Activated CD8-positive, alpha-beta T cell treated with anti-CD3 and anti-CD28 coated beads, Interleukin-2, amount 10 ng/mL, durations not matched to agents 7 days and 5 days (primary cell): ENCODE results near the gene SLIT1. TPM values are rescaled to one million over a fixed set of nuclear protein-coding genes. Genes with fewer than 3 reads are reported as not detected.

ENCODE experiments used
- ATAC-seq: fragments of 150-1000 bp; cut with Tn5 transposase; one replicate; pipeline ENCODE4 v1.10.0; 2021; ENCODE audit warnings: moderate library complexity
- CTCF ChIA-PET: fragments of 350-600 bp; sonication (Branson Sonifier 250); formaldehyde crosslinking; loops from one replicate; lab custom pipeline; 2021; ENCODE audit warnings: antibody characterized with exemption; lab: Charles Lee
- POLR2A ChIA-PET: fragments of 350-600 bp; sonication (Branson Sonifier 250); formaldehyde crosslinking; loops from one replicate; lab custom pipeline; 2021; ENCODE audit warnings: antibody characterized with exemption; lab: Charles Lee
- DNase-seq: peaks from one replicate; pipeline ENCODE4 v3.0.0-alpha.2; 2020
- H3K27ac Mint-ChIP-seq: one replicate; pipeline ENCODE4 v1.8.0; 2021; ENCODE audit warnings: mild to moderate bottlenecking, mixed read lengths
- H3K27me3 Mint-ChIP-seq: one replicate; pipeline ENCODE4 v1.8.0; 2021; ENCODE audit warnings: low read depth, mixed read lengths
- H3K36me3 Mint-ChIP-seq: one replicate; pipeline ENCODE4 v1.8.0; 2021; ENCODE audit warnings: low read depth, mixed read lengths
- H3K4me1 Mint-ChIP-seq: one replicate; pipeline ENCODE4 v1.8.0; 2021; ENCODE audit warnings: low read depth, mixed read lengths
- H3K4me3 Mint-ChIP-seq: one replicate; pipeline ENCODE4 v1.8.0; 2021; ENCODE audit warnings: mild to moderate bottlenecking, mixed read lengths
- H3K9me3 Mint-ChIP-seq: one replicate; pipeline ENCODE4 v1.8.0; 2022; ENCODE audit warnings: mixed read lengths; ENCODE audit not compliant: insufficient read depth
- total RNA-seq, 2 experiments: library from RNA; stranded (reverse); gene quantifications; one replicate each; pipeline ENCODE4 v1.2.3, GENCODE V29; 2021

The SLIT1 gene
- total RNA-seq, 2 experiments from 2014 or later, result 0.70 to 0.71 TPM

DNA sequence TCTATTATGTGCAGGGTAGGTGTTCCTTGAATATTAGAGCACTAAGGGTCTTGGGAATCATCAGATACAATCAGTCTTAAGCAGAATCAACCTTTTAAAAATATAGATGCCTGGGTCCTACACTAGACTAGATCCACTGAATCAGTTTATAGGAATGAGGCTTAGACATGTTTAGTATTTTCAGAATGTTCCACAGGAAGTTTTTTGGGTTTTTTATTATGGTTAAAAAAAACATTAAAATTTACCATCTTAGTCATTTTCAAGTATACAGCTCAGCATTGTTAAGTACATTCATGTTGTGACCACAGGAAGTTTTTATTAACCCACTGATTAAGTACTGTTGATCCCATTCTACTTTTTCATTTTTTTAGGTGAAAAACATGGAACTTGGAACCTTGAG lies 217.9 kb downstream of the SLIT1 start:
- CTCF ChIA-PET, result no interaction called here
- POLR2A ChIA-PET, result no interaction called here
- H3K4me3 Mint-ChIP-seq, result no peak overlapping the region

DNA sequence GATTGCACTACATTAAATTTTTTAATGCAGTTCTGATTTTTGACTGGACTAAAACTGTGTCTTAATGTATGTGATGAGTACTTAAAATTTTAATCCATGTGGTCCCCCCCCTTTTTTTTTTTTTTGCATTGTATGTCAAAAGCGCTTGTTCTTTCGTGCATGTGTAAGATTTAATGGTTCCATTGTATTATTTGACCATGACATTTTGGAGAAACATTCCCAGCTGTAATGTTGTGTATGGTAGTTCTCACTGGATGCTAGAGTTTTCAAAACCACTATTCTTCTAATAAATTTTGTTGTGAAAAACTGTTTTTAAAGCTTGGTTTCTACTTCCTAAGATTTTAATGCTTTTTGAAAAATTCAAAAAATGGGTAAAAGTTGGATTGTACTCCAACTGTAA lies 221.6 kb downstream of the SLIT1 start:
- Mint-ChIP-seq H3K9me3 (no peaks in the 10 kb centered on the region), H3K27me3 (no peaks in the 10 kb centered on the region), H3K36me3 (peaks cover 11% of the 10 kb centered on the region), H3K4me3 (no peak overlapping the region), H3K27ac (no peak overlapping the region), H3K4me1 (no peaks in the 10 kb centered on the region)
- DNase-seq (no peak), ATAC-seq (no peak)
- POLR2A ChIA-PET, result no interaction called here
- CTCF ChIA-PET, result no interaction called here

More for the DNA sequence above, 217.9 kb downstream of the SLIT1 start:
- no peaks in the 10 kb centered on the region for H3K27me3 Mint-ChIP-seq
- ATAC-seq (no peak), DNase-seq (no peak)
- no peaks in the 10 kb centered on the region for H3K9me3 Mint-ChIP-seq
- no peaks in the 10 kb centered on the region for H3K36me3 Mint-ChIP-seq
- no peak overlapping the region for H3K27ac Mint-ChIP-seq
- H3K4me1 Mint-ChIP-seq, result no peaks in the 10 kb centered on the region

DNA sequence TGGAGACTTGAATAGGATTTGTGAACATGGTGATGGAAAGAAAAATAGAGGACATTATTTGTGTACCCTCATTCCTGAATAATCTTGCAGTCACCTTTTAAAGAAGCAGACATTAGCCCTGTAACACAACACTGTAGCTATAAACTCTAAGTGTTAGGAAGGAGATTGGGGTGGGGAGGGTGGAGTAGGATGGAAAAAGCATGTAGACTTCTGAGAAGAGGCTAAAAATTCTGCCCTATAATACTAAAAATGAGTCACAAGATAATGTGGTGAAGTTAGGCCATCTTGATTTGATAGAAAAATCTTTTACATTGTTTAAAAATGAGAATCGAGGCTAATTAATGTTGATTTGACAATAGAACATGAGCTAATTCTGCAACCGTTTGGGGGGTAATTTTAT lies 224.9 kb downstream of the SLIT1 start:
- H3K27me3 Mint-ChIP-seq, result no peaks in the 10 kb centered on the region
- no peak overlapping the region for H3K27ac Mint-ChIP-seq
- H3K9me3 Mint-ChIP-seq, result no peaks in the 10 kb centered on the region

DNA sequence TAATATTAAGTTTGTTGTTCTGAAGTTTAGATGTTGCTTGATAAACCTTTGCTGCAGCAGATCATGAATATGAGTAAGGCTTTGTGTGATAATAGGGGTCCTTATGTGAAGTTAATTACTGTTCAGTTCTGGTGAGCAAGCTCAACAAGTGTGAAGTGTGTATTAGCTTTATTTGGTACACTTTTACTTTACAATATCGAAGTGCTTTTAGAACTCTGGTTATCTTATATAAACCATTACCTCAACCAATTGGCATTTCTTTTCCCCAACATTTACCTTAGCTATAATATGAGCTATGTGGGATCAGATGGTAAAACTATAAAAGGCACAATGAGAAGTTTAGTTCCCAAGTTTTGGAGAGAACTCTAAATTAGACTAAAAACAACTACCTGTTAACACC lies 226.0 kb downstream of the SLIT1 start:
- DNase-seq (no peak), ATAC-seq (no peak)
- peaks cover 33% of the 10 kb centered on the region for H3K36me3 Mint-ChIP-seq
- H3K27ac Mint-ChIP-seq, result no peak overlapping the region
- H3K27me3 Mint-ChIP-seq, result no peaks in the 10 kb centered on the region
- H3K9me3 Mint-ChIP-seq, result no peaks in the 10 kb centered on the region
- ChIA-PET POLR2A (interaction anchor here (0.7 kb wide), 1 partner anchor 15 kb away, joined by 3 read pairs; no protein-coding TSS in a partner anchor), CTCF (interaction anchor here (1.3 to 1.9 kb wide), 5 partner anchors 49 to 584 kb away, joined by 3 to 6 read pairs (median 4); no protein-coding TSS in a partner anchor)
- H3K4me1 Mint-ChIP-seq, result no peaks in the 10 kb centered on the region
- H3K4me3 Mint-ChIP-seq, result no peak overlapping the region

More for the DNA sequence above, 224.9 kb downstream of the SLIT1 start:
- H3K36me3 Mint-ChIP-seq, result peaks cover 22% of the 10 kb centered on the region
- H3K4me3 Mint-ChIP-seq, result no peak overlapping the region
- no peak for ATAC-seq
- CTCF ChIA-PET, result interaction anchor here (1.3 to 1.9 kb wide), 3 partner anchors 65 to 586 kb away, joined by 3 to 6 read pairs (median 5); no protein-coding TSS in a partner anchor
- POLR2A ChIA-PET, result no interaction called here
- H3K4me1 Mint-ChIP-seq, result no peaks in the 10 kb centered on the region
- no peak for DNase-seq

DNA sequence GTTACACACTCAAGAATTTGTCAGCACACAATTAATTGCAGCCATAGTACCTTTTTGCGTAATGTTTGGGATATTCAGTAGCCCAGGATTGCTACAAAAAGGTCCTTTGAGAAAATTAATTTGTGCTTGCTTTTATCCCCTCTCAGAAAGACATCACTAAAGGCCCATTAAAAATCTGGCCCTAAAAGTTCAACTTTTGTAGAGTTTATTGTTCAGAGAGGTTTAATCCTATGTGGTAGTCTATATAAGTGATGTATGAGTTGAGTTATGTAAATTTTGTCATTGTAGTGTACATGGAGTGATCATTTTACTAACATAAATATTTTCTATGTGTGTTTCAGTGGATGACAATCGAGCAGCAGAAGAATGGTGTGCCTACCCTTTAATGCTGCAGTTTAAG lies 227.7 kb downstream of the SLIT1 start:
- POLR2A ChIA-PET, result no interaction called here
- DNase-seq, result no peak
- ATAC-seq, result no peak
- CTCF ChIA-PET, result interaction anchor here (1.2 to 1.6 kb wide), 2 partner anchors 19 to 67 kb away, joined by 4 to 7 read pairs; no protein-coding TSS in a partner anchor
- no peaks in the 10 kb centered on the region for H3K27me3 Mint-ChIP-seq
- H3K9me3 Mint-ChIP-seq, result no peaks in the 10 kb centered on the region
- no peak overlapping the region for H3K4me3 Mint-ChIP-seq
- no peaks in the 10 kb centered on the region for H3K4me1 Mint-ChIP-seq
- peaks cover 39% of the 10 kb centered on the region for H3K36me3 Mint-ChIP-seq
- no peak overlapping the region for H3K27ac Mint-ChIP-seq

DNA sequence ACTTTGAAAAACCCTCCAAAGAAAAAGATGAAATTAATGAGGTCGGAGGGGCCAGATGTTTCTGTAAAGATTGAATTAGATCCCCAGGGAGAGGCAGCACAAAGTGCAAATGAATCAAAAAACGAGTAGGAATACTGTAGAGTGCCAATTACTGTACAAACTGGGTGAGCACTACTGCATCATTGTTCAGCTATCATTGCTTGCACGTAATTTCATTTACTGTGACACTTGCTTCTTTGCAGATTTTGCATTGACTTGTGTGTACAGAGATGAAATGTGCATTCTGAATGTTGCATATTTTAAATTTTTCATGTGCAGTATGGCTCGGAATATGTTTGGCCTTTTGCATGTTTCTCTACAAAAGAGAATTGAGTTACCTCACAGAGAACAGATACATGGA lies 230.0 kb downstream of the SLIT1 start:
- ATAC-seq, result no peak
- H3K27ac Mint-ChIP-seq, result no peak overlapping the region
- H3K4me3 Mint-ChIP-seq, result no peak overlapping the region

DNA sequence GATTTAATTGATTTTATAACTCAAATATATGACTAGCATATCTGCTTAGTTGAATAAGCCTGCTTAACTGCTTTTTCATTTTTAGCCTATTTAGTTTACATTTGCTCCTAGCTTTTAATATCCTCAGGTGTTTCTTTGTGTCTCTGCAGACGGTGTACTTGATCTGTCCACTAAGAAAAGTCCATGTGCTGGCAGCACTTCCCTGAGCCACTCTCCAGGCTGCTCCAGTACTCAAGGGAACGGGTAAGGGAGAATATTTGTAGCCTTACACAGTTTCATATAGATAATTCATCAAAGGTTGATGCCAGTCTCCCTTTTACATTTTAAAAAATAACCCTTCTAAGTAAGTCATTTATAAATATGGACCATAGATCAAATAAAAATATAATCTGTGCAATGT lies 233.8 kb downstream of the SLIT1 start:
- Mint-ChIP-seq H3K4me1 (peaks cover 21% of the 10 kb centered on the region), H3K36me3 (peaks cover 33% of the 10 kb centered on the region), H3K27me3 (no peaks in the 10 kb centered on the region), H3K4me3 (no peak overlapping the region), H3K9me3 (no peaks in the 10 kb centered on the region), H3K27ac (no peak overlapping the region)
- POLR2A ChIA-PET, result no interaction called here
- CTCF ChIA-PET, result no interaction called here
- ATAC-seq (no peak), DNase-seq (no peak)

More for the DNA sequence above, 230.0 kb downstream of the SLIT1 start:
- ChIA-PET POLR2A (interaction anchor here (0.6 kb wide), 1 partner anchor 232 kb away, joined by 3 read pairs; no protein-coding TSS in a partner anchor), CTCF (no interaction called here)
- peaks cover 40% of the 10 kb centered on the region for H3K36me3 Mint-ChIP-seq
- H3K9me3 Mint-ChIP-seq, result no peaks in the 10 kb centered on the region
- DNase-seq, result no peak
- no peaks in the 10 kb centered on the region for H3K4me1 Mint-ChIP-seq
- H3K27me3 Mint-ChIP-seq, result no peaks in the 10 kb centered on the region

DNA sequence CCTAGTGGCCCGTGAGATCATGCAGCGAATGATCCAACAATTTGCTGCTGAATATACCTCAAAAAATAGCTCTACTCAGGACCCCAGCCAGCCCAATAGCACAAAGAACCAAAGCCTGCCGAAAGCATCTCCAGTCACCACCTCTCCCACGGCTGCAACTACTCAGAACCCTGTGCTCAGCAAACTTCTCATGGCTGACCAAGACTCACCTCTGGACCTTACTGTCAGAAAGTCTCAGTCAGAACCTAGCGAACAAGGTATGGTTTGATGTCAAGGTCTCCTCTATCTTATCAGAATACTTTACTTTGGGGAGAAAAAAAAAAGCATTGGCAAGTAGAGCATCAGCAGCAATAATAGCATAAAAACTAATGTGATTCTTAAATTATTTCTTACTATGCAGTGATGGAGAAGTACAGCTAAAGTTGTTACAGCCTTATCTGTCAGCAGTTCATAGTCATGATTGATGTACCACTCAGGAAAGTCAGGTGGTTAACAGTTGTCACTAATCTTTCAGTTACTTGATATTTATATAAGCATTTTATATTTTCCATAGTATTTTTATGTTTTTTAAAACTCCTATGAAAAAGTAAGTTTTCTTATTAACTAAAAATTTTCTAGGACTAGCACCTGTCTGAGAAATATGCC lies 236.6 kb downstream of the SLIT1 start:
- Mint-ChIP-seq H3K4me1 (peaks cover 26% of the 10 kb centered on the region), H3K4me3 (no peak overlapping the region), H3K36me3 (peaks cover 18% of the 10 kb centered on the region), H3K27ac (no peak overlapping the region), H3K27me3 (no peaks in the 10 kb centered on the region), H3K9me3 (no peaks in the 10 kb centered on the region)
- ChIA-PET CTCF (no interaction called here), POLR2A (no interaction called here)
- no peak for DNase-seq
- no peak for ATAC-seq

Other genes starting within 250 kb of the SLIT1 start
- 10 to 100 TPM; 42.6 to 51.2 TPM for gene ARHGAP19, start 106.7 kb upstream of the SLIT1 start, total RNA-seq
- gene FRAT1, start 133.3 kb upstream of the SLIT1 start, total RNA-seq, result 1 to 10 TPM; 4.2 to 4.4 TPM
- gene FRAT2, start 148.8 kb upstream of the SLIT1 start, total RNA-seq, result 10 to 100 TPM; 10.0 to 10.4 TPM
- gene RRP12, start 215.4 kb upstream of the SLIT1 start, total RNA-seq, result 10 to 100 TPM; 30.9 to 35.6 TPM
- 100 to 1,000 TPM; 517 to 529 TPM for gene PGAM1, start 240.2 kb upstream of the SLIT1 start, total RNA-seq